WI38 (cell line): ENCODE data around the gene SH3GL2.

Source experiments
- H3K4me3 ChIP-seq: 2 replicates; pipeline ENCODE4 v1.5.1; 2011; ENCODE audit warnings: low read depth, mild to moderate bottlenecking, control low read depth, low read length
- TF ChIP-seq, protein P1 (sequence below): IDR thresholded peaks from 2 replicates; pipeline ENCODE4 v1.5.1; 2012; ENCODE audit warnings: low read depth, mild to moderate bottlenecking, control low read depth, low read length

The SH3GL2 gene

DNA sequence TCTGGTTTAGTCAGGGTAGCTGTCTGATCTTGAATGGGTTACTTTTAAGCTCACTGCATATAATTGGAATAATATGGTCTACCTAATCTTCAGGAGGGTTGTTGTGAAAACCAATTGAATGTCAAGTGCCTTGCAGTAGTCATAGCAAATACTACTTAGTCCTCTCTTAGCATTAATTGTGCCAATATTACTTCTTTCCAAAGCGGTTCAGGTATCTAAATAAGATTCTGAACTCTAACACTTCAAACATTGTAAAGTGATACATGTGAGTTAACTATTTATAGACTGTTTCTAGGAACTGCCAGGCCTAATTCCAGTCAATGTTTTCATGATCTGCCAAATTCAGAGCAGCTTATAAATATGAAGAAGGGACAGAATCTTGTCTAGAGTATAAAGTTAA, 140.2 kb downstream of the SH3GL2 start:
- no peak overlapping the region for H3K4me3 ChIP-seq
- TF ChIP-seq, protein P1, sequence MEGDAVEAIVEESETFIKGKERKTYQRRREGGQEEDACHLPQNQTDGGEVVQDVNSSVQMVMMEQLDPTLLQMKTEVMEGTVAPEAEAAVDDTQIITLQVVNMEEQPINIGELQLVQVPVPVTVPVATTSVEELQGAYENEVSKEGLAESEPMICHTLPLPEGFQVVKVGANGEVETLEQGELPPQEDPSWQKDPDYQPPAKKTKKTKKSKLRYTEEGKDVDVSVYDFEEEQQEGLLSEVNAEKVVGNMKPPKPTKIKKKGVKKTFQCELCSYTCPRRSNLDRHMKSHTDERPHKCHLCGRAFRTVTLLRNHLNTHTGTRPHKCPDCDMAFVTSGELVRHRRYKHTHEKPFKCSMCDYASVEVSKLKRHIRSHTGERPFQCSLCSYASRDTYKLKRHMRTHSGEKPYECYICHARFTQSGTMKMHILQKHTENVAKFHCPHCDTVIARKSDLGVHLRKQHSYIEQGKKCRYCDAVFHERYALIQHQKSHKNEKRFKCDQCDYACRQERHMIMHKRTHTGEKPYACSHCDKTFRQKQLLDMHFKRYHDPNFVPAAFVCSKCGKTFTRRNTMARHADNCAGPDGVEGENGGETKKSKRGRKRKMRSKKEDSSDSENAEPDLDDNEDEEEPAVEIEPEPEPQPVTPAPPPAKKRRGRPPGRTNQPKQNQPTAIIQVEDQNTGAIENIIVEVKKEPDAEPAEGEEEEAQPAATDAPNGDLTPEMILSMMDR, result no peak

DNA sequence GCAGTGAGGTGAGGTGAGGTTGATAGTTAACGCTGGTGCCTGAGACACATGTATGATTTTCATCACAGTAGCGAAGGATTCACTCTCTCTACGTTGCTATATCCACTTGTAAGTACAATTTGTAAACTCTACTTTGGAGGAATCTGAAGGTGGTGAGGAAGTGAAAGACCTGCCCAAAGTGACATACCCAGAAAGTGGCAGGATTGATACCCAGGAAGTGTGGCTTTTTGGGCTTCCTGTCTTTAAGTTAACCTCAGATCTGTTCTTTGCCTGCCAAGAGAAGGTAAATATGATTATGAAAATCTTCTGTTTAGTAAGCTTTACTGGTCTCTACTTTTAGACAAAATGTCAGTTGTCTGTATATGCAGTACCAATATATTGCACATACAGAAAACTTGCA, 143.1 kb downstream of the SH3GL2 start:
- no peak overlapping the region for H3K4me3 ChIP-seq
- TF ChIP-seq, protein P1, result no peak

DNA sequence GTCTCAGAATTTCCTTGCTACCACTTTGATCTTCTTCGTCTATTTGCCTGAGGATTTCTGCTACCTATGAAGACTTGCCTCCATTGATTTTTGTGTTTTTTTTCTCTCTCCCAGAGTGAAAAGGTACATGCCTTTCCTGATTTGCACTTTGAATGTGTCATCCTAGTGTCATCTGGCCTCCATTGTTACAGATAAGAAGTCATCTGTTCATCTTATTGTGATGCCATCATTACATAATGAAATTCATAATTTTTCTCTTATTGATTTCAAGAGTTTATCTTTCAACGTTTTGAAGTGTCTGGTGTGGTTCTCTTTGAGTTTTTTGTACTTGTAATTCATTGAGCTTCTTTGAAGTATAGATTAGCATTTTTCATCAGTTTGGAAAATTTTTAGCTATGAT, 144.8 kb downstream of the SH3GL2 start:
- TF ChIP-seq, protein P1, result no peak
- no peak overlapping the region for H3K4me3 ChIP-seq

DNA sequence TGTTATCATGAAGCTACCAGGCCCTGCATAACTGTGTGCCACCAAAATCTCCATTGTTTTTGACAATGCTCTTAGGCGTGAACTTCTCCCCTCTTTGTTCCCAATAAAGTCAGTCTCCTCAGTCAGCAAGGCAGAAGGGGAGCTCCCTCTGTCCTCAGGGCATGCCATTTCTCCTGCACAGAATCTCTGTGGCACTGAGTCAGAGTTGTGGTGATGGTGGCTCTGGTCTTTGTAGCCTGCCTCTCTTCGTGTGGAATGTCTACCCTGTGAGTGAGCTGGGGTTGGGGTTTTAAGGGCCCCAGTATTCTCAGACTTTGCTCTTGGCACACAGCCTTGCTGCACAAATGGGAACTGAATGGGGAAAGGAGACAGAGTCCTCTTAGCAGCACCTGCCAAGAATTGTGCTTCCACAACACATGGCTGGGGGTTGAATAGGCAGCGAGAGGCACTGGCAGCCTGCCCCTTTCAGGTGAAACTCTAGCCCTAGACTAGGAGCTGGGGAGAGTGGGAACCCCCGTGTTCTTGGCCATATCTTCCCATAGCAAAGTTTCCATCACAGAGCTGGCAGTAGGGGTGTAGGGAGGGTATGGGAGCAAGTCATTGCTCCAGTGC, 146.6 kb downstream of the SH3GL2 start:
- H3K4me3 ChIP-seq, result no peak overlapping the region
- TF ChIP-seq, protein P1, result no peak

DNA sequence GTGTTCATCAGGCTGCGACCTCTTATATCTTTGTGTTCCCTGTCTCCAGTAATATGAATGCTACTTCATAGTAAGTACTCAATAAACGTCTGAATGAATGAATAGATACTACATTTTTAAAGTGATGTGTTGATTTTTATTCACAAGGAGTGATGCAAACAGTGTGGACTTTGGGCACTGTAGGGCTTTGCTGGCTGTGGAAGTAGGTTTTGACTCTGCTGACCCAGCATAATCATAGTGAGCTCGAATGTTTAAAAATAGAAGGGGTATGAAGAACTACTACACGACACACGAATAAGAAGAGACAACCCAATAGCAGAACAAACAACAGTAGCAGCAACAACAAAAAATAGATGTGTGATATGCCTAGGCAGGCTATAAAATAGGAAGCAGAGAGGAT, 147.4 kb downstream of the SH3GL2 start:
- TF ChIP-seq, protein P1, result no peak
- no peak overlapping the region for H3K4me3 ChIP-seq

DNA sequence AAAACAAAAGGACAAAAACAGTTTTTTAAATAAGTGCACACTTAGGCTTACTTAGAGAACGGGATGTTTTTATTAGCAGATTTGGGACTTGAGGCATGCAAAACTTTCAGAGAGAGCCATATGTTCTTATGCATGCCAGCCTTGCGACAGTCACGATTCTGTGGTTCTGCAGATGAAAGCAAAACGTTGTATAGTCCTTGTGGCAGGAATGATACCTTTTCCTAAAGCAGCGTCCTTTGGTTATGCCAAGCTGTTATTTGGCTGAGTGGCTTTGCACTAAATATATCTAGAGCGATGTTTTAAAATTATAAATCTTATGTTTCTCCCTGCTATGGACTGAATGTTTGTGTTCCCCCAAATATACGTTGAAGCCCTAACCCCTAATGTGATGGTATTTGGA, 152.0 kb downstream of the SH3GL2 start:
- H3K4me3 ChIP-seq, result no peak overlapping the region
- TF ChIP-seq, protein P1, result no peak

DNA sequence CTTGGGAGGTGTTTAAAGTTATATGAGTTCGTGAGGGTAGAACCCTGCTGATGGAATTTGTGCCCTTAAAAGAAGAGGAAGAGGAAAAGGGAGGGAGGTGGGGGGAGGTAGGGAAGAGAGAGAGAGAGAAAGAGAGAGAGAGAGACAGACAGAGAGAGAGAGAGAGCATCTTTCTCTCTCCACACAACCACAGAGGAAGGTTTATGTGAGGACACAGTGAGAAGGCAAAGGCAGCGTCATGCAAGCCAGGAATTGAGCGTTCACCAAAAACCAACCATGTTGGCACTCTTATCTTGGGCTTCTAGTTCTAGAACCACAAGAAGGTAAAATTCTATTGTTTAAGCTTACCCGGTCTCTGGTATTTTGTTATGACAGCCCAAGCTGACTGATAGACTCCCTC, 152.4 kb downstream of the SH3GL2 start:
- H3K4me3 ChIP-seq, result no peak overlapping the region
- TF ChIP-seq, protein P1, result no peak
